ENCODE measurements around the gene TFAP2D.

DNA sequence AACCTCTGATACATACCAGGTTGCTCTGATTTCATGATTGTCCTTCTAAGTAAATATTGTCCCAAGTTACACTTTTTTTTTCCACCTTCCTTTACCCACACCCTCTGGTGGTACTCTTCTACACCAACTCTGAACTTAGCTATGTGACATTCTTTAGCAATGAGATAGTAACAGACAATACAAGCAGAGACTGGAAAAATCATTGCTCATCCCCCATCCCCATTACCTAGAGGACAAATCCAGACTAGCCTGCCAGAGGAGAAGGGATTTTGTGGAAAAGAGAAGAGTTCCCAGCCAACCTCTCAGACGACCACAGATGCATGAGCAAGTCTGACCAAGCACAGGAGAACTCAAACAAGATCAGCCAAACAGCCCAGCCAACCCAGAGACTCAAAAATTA, 72.6 kb downstream of the TFAP2D start:
- TF ChIP-seq, protein P1, sequence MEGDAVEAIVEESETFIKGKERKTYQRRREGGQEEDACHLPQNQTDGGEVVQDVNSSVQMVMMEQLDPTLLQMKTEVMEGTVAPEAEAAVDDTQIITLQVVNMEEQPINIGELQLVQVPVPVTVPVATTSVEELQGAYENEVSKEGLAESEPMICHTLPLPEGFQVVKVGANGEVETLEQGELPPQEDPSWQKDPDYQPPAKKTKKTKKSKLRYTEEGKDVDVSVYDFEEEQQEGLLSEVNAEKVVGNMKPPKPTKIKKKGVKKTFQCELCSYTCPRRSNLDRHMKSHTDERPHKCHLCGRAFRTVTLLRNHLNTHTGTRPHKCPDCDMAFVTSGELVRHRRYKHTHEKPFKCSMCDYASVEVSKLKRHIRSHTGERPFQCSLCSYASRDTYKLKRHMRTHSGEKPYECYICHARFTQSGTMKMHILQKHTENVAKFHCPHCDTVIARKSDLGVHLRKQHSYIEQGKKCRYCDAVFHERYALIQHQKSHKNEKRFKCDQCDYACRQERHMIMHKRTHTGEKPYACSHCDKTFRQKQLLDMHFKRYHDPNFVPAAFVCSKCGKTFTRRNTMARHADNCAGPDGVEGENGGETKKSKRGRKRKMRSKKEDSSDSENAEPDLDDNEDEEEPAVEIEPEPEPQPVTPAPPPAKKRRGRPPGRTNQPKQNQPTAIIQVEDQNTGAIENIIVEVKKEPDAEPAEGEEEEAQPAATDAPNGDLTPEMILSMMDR (IDR thresholded peaks at IDR 0.05), result no peak
- TF ChIP-seq POLR2AphosphoS5 (IDR thresholded peaks at IDR 0.05), result no peak
- TF ChIP-seq POLR2A (IDR thresholded peaks at IDR 0.05), result no peak
